Fibroblast of lung (primary cell): ENCODE results near the gene MPC2. TPM values are rescaled to one million over a fixed set of nuclear protein-coding genes. Genes with fewer than 3 reads are reported as not detected.

ENCODE experiments used
- DNase-seq, 2 donors: peaks; one replicate each; pipeline versions ENCODE4 v3.0.0 to v3.0.0-alpha.2; 2010; ENCODE audit warnings: low read depth in 2 of 2
- H2AFZ ChIP-seq: 2 replicates; pipeline ENCODE4 v1.5.1; 2012; ENCODE audit warnings: low read length, control low read depth, inconsistent platforms
- H3K27ac ChIP-seq: 2 replicates; pipeline ENCODE4 v1.5.1; 2011; ENCODE audit warnings: low read length, control low read depth; ENCODE audit not compliant: insufficient read depth
- H3K27me3 ChIP-seq: 2 replicates; pipeline ENCODE4 v1.5.1; 2011; ENCODE audit warnings: mild to moderate bottlenecking, low read length; ENCODE audit not compliant: control insufficient read depth, insufficient read depth
- H3K36me3 ChIP-seq: 2 replicates; pipeline ENCODE4 v1.5.1; 2011; ENCODE audit warnings: low read length; ENCODE audit not compliant: control insufficient read depth, insufficient read depth
- H3K4me1 ChIP-seq: 2 replicates; pipeline ENCODE4 v1.5.1; 2011; ENCODE audit warnings: low read length; ENCODE audit not compliant: control insufficient read depth, insufficient read depth; ENCODE audit errors: extremely low read depth
- H3K4me2 ChIP-seq: 2 replicates; pipeline ENCODE4 v1.5.1; 2011; ENCODE audit warnings: low read length, control low read depth; ENCODE audit not compliant: insufficient read depth; ENCODE audit errors: extremely low read depth
- H3K4me3 ChIP-seq, 4 experiments: fragments of 200-600 bp in 1 of 4; sonication (generic) in 1 of 4; replicated peaks in 1 of 4; 2 replicates each; pipeline ENCODE4 v1.5.1; 2011 to 2016; ENCODE audit warnings: low read length in 4 of 4, low read depth in 3 of 4, mild to moderate bottlenecking in 3 of 4, control low read depth in 2 of 4, inconsistent platforms in 1 of 4, mixed read lengths in 1 of 4; ENCODE audit not compliant: insufficient read depth in 1 of 4; ENCODE audit errors: control extremely low read depth in 1 of 4
- H3K79me2 ChIP-seq: 2 replicates; pipeline ENCODE4 v1.5.1; 2012; ENCODE audit warnings: mild to moderate bottlenecking, low read length, inconsistent platforms; ENCODE audit not compliant: control insufficient read depth, insufficient read depth
- H3K9ac ChIP-seq: 2 replicates; pipeline ENCODE4 v1.5.1; 2011; ENCODE audit warnings: mild to moderate bottlenecking, low read length, control low read depth; ENCODE audit not compliant: insufficient read depth
- H3K9me3 ChIP-seq: 2 replicates; pipeline ENCODE4 v1.5.1; 2012; ENCODE audit warnings: low read depth, low read length; ENCODE audit not compliant: control insufficient read depth, insufficient read depth
- H4K20me1 ChIP-seq: 2 replicates; pipeline ENCODE4 v1.5.1; 2011; ENCODE audit warnings: low read length; ENCODE audit not compliant: control insufficient read depth, insufficient read depth; ENCODE audit errors: extremely low read depth
- EZH2 ChIP-seq: IDR thresholded peaks from 2 replicates; pipeline ENCODE4 v1.5.1; 2012; ENCODE audit warnings: low read length, control low read depth, mild to moderate bottlenecking; ENCODE audit errors: missing control alignments
- polyA plus RNA-seq, 2 donors: library from polyadenylated mRNA; depleted of rRNA in 1 of 2; stranded (reverse) in 1 of 2; unstranded in 1 of 2; fragments of >200 nt; gene quantifications; 2 replicates each; pipeline ENCODE4 v1.2.1, GENCODE V29; 2011 to 2012; ENCODE audit warnings: missing spikeins in 1 of 2
- total RNA-seq: library from RNA; depleted of rRNA; stranded (reverse); fragments of >200 nt; gene quantifications from 2 replicates; pipeline ENCODE4 v1.2.1, GENCODE V29; 2014
- TF ChIP-seq, protein P1 (sequence below), 2 donors: IDR thresholded peaks in 1 of 2; conservative IDR thresholded peaks in 1 of 2; 1 replicate in 1 of 2; 2 replicates in 1 of 2; pipeline ENCODE4 v1.5.1; 2011 to 2012; ENCODE audit warnings: low read length in 2 of 2, control low read depth in 1 of 2, inconsistent platforms in 1 of 2, low read depth in 1 of 2, mild to moderate bottlenecking in 1 of 2

MPC2 gene
- total and polyA plus RNA-seq, 2 donors (not counting 1 experiment from before 2014, with no cell fraction given), result 35.2 to 58.7 TPM

- no peaks in the 10 kb centered on the region for H3K9me3 ChIP-seq
Observed at GRCh38 chr1:167928457-167928852, 8.4 kb downstream of the MPC2 start.

DNA sequence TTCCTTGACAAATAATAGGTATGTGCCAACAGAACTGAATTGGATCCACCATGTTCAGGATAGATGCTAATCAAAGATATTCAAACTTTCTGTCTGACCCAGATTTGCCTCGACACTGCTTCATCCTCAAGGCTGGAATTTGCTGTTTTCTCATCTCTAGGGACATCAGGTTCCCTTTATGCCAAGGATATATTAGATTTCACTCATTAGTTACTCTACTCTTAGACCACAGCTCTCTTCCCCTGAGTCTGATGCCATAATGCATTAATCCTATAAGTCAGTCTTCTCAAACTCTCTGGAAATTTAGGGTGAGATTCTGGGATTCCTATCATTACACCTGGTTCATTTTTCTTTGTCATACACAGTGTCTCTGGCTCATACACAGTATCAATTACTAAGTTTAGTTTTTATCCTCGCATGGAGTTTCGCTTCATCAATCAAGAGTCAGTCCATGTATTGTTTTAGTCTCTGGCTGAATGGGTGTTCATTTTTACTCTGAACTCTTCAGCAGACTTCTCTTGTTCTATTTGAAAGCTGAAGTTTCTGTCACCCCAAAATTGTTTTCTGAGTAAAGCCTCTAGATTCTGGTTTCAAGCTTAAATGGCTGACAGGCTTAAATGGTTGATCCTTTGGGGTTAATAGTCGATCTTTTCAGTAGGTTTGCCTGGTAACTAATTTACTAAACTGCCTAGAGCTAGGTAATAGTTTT is 9.7 kb downstream of the MPC2 start:
- Histone ChIP-seq H4K20me1 (no peaks in the 10 kb centered on the region), H2AFZ (no peak overlapping the region), H3K27me3 (no peaks in the 10 kb centered on the region), H3K4me3 (no peak overlapping the region), H3K36me3 (no peaks in the 10 kb centered on the region), H3K79me2 (peaks cover 12% of the 10 kb centered on the region), H3K4me2 (no peak overlapping the region), H3K4me1 (no peaks in the 10 kb centered on the region), H3K9ac (no peak overlapping the region), H3K27ac (no peak overlapping the region), H3K9me3 (no peaks in the 10 kb centered on the region)
- no peak for DNase-seq
- TF ChIP-seq EZH2, result no peak
- TF ChIP-seq, protein P1, sequence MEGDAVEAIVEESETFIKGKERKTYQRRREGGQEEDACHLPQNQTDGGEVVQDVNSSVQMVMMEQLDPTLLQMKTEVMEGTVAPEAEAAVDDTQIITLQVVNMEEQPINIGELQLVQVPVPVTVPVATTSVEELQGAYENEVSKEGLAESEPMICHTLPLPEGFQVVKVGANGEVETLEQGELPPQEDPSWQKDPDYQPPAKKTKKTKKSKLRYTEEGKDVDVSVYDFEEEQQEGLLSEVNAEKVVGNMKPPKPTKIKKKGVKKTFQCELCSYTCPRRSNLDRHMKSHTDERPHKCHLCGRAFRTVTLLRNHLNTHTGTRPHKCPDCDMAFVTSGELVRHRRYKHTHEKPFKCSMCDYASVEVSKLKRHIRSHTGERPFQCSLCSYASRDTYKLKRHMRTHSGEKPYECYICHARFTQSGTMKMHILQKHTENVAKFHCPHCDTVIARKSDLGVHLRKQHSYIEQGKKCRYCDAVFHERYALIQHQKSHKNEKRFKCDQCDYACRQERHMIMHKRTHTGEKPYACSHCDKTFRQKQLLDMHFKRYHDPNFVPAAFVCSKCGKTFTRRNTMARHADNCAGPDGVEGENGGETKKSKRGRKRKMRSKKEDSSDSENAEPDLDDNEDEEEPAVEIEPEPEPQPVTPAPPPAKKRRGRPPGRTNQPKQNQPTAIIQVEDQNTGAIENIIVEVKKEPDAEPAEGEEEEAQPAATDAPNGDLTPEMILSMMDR (conservative IDR thresholded peaks at IDR 0.05 in 1 of 2, IDR thresholded peaks at IDR 0.05 in 1 of 2; ENCODE audit: low read depth in 1 of 2, low read length in 2 of 2), result no peak

More at GRCh38 chr1:167928457-167928852, 8.4 kb downstream of the MPC2 start:
- no peak overlapping the region for H3K4me3 ChIP-seq
- no peak overlapping the region for H3K9ac ChIP-seq
- no peak overlapping the region for H3K4me2 ChIP-seq
- no peaks in the 10 kb centered on the region for H4K20me1 ChIP-seq
- H3K36me3 ChIP-seq, result no peaks in the 10 kb centered on the region
- H3K4me1 ChIP-seq, result no peaks in the 10 kb centered on the region
- H3K79me2 ChIP-seq, result peaks cover 21% of the 10 kb centered on the region
- no peaks in the 10 kb centered on the region for H3K27me3 ChIP-seq
- no peak overlapping the region for H3K27ac ChIP-seq
- H2AFZ ChIP-seq, result no peak overlapping the region
- TF ChIP-seq, protein P1 (conservative IDR thresholded peaks at IDR 0.05 in 1 of 2, IDR thresholded peaks at IDR 0.05 in 1 of 2; ENCODE audit: low read depth in 1 of 2, low read length in 2 of 2), result no peak
- no peak for TF ChIP-seq EZH2
- DNase-seq, result no peak

DNA sequence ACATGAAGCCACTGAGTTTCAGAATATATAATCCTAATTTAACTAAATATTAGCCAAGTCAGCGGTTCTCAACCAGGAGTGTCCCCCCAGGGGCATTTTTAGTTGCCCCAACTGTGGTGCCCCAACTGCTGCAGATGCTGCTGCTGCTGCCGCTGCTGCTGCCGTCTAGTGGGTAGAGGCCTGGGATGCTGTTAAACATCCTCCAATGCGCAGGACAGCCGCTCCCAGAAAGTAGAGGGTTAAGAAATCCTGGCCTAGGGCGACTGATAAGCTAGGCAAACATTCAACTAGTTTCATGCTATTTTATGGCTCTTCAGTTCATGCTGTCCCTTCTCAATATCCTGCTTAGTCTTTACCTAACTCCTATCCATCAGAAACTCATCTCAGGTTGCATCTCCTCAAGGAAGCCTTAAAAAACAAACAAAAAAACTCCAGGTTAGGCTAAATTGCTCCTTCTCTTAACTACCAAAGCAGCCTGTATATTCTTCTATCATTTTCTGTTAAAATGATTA is 10.3 kb downstream of the MPC2 start:
- TF ChIP-seq EZH2, result no peak
- TF ChIP-seq, protein P1 (conservative IDR thresholded peaks at IDR 0.05 in 1 of 2, IDR thresholded peaks at IDR 0.05 in 1 of 2; ENCODE audit: low read depth in 1 of 2, low read length in 2 of 2), result no peak
- Histone ChIP-seq H2AFZ (no peak overlapping the region), H3K27me3 (no peaks in the 10 kb centered on the region), H3K9ac (no peak overlapping the region), H3K36me3 (no peaks in the 10 kb centered on the region), H3K79me2 (peaks cover 8% of the 10 kb centered on the region), H3K4me2 (no peak overlapping the region), H3K27ac (no peak overlapping the region), H3K4me1 (peaks cover 2% of the 10 kb centered on the region), H3K9me3 (no peaks in the 10 kb centered on the region), H4K20me1 (no peaks in the 10 kb centered on the region), H3K4me3 (no peak overlapping the region)
- no peak for DNase-seq
